Left ventricle myocardium superior (tissue), 1 donor: Measurements from ENCODE around the gene WNK2. TPM values are rescaled to one million over a fixed set of nuclear protein-coding genes. Genes with fewer than 3 reads are reported as not detected.
"Not testable (repeated sequence)": the region's sequence is repeated elsewhere in the genome, so short reads cannot be mapped to it uniquely, and the experiment has no call there.

Experiments used
- ATAC-seq: fragments of 200-7000 bp; cut with Tn5 transposase; one replicate; pipeline ENCODE4 v1.9.1; 2020; ENCODE audit warnings: mild to moderate bottlenecking, moderate library complexity
- DNase-seq: peaks from one replicate; pipeline ENCODE4 v3.0.0-alpha.2; 2020
- intact Hi-C: fragments of 100-400 bp; cut with micrococcal nuclease; formaldehyde crosslinking; loops from one replicate; pipeline ENCODE4 v1.11.0; 2022
- total RNA-seq: library from RNA; stranded (reverse); fragmentation: NEBNext Ultra II Directional; extraction: Animal tissue kit (Norgen Biotek cat#: 25700); gene quantifications from one replicate; pipeline ENCODE4 v1.2.1, GENCODE V29; 2021
- donor health status: DM: no; HTN: yes; CAD: no; lungs with severe emphysema.

WNK2 gene
- total RNA-seq, 1 donor from 2014 or later = 250 TPM

- no peak for ATAC-seq
Measured at GRCh38 chr9:93329629-93330280, 145.8 kb downstream of the WNK2 start.

GRCh38 chr9:93332317-93332716 is 148.4 kb downstream of the WNK2 start:
- ATAC-seq (no peak), DNase-seq (no peak)
- intact Hi-C loops = no loop called here

More at GRCh38 chr9:93329629-93330280, 145.8 kb downstream of the WNK2 start:
- no peak for DNase-seq
- intact Hi-C loops = no loop called here

- intact Hi-C loops = no loop called here
- no peak for ATAC-seq
- DNase-seq = no peak
Measured at GRCh38 chr9:93336720-93337119, 152.8 kb downstream of the WNK2 start.

- DNase-seq, ATAC-seq, intact Hi-C loops: not testable (repeated sequence)
Measured at GRCh38 chr9:93338196-93338595, 154.3 kb downstream of the WNK2 start.

GRCh38 chr9:93340091-93340490 is 156.2 kb downstream of the WNK2 start:
- ATAC-seq (no peak), DNase-seq (no peak)
- intact Hi-C loops = no loop called here

GRCh38 chr9:93341820-93342219 is 157.9 kb downstream of the WNK2 start:
- ATAC-seq, DNase-seq, intact Hi-C loops: not testable (repeated sequence)

DNA sequence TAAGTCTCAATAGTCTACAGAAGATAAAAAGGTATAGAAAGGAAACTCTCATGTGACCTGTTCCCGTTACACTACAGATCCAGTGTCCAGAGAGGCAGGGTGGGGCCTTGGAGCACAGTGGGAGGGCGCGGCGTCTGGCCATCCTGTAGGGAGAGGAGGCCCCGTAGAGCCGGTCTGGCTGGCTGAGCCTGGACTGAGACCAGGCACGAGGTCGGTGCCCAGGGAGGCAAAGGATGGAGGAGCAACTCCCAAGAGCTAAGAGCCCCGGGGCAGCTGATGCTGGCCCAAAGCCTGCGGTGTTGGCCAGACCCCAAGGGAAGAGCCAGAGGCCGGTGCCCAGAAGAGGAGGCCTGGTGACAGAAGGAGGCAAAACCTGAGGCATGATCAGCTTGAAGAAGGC is 158.5 kb downstream of the WNK2 start:
- peak; percentile 31 for DNase-seq
- intact Hi-C loops = not testable (repeated sequence)
- ATAC-seq = peak; percentile 47

DNA sequence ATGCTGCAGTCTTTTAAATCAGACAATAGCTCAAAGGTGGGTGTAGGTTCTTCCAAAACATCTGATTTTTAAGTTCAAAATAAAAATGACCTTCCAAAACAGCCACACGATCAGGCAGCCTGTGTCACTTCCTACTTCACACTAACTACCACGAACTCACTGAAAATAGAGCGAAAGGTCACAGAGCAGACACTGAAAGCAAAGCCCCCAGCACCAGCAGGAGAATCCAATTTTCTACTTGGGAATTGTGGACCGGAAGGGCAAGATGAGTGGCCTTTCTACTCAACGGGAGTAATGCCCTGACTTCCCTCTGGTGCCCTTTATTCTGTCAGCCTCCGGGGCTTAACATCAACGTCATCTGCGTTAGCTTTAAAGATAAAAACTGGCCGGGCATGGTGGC is 159.7 kb downstream of the WNK2 start:
- ATAC-seq (no peak), DNase-seq (no peak)
- intact Hi-C loops = no loop called here

DNA sequence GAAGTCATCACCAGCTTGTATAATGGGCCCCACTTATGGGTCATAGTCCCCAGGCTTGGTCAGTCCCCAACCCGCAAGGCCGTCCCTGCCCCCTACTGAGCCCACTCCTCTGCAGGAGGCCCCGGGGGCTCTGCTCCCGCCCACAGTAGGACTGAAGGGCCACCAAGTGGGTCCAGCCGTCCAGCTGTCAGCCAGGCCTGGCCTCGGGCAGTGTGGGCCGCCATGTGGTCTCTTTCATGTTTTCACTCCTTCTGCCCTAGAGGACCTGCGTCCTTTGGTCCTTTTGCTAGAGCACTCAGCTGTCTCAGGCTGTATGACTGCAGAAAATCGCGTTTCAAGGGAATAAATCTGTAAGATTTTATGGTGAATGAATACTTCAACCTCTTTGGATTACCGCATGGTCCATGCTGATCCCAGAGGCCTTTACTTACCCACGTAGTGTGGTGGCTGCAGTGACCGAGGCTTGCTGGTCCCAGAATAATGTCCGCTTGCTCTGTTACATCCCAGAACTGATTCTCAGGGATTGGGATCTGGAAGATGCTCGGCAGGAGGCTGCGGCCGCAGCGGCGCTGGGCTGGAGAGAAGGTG is 161.8 kb downstream of the WNK2 start:
- intact Hi-C loops = no loop called here
- ATAC-seq (peak; percentile 33), DNase-seq (no peak)

DNA sequence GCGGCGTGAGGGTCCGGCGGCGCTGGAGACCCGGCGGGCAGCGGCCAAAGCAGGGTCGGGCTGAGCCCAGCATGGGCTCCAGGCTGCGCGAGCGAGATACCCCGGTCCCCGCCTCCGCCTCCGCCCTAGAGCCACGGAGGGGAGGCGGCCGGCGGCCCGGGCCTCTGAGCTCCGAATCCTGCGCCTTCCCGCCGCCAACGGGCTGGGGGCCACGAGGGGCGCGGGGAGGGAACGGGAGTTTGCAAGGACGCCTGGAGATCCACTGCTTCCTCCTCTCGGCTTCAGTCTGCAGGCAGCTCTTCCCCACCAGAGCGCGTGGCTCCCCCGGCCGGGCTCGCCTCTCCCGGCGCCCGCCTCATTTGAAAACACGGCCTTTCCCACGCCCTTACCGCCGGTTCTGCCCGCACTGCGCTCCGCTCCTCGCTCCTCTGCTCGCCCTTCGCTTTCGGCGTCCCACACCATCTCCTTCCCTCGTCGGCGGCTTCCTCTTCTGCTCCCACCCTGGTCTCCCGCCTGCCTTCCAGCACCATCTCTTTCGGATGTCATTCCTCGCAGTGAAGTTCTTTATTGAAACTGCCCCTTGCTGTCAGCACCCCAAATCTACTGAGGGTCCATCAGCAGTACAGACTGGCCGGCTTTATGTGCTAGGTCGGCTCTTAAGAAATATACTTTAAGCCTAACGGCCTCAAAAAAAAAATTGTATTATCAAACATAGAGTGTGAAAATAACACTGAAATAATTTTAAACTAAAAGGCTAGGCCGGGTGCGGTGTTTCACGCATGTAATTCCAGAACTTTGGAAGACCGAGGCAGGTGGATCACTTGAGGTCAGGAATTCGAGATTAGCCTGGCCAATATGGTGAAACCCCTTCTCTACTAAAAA is 162.5 kb downstream of the WNK2 start:
- DNase-seq (peak; percentile 42), ATAC-seq (peak; percentile 85)
- intact Hi-C loops = no loop called here

DNA sequence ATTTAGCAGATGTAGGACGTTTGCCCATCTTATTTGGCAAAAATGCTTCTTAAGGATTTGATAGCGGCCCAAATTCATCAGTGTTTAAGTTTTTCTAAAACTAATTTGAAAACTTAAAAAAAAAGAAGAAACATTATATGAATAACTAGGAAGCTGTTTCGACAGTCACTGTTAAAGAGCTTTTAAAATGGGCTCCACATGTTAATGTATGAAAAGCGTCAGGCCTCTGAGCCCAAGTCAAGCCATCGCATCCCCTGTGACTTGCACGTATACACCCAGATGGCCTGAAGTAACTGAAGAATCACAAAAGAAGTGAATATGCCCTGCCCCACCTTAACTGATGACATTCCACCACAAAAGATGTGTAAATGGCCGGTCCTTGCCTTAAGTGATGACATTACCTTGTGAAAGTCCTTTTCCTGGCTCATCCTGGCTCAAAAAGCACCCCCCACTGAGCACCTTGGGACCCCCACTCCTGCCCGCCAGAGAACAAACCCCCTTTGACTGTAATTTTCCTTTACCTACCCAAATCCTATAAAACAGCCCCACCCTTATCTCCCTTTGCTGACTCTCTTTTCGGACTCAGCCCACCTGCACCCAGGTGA is 163.5 kb downstream of the WNK2 start:
- intact Hi-C loops, DNase-seq, ATAC-seq: not testable (repeated sequence)

DNA sequence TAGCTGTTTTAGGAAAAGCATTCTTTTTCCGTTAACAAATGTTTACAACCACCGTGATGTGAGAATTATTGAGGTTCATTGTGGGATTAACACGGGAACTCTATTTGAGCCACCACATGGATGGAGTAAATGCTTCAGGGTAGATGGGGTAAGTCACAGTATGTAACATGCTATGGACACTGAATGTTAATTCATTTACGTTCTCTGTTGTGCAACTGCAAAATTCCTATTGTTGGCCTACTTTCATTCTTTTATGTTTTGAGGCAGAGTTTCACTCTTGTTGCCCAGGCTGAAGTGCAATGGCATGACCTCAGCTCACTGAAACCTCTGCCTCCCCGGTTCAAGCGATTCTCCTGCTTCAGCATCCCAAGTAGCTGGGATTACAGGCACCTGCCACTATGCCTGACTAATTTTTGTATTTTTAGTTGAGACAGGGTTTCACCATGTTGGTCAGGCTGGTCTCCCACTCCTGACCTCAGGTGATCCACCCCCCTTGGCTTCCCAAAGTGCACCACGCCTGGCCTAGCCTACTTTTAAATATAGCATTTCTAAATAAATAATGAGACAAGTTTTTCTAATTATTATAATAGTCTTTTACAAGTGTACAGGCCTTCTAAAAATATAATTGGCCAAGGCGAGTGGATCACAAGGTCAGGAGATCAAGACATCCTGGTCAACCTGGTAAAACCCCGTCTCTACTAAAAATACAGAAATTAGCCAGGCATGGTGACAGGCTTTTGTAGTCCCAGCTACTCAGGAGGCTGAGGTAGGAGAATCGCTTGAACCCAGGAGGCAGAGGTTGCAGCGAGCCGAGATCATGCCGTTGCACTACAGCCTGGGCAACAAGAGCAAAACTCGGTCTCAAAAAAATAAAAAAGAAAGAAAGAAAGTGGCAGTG is 169.7 kb downstream of the WNK2 start:
- intact Hi-C loops, DNase-seq, ATAC-seq: not testable (repeated sequence)

DNA sequence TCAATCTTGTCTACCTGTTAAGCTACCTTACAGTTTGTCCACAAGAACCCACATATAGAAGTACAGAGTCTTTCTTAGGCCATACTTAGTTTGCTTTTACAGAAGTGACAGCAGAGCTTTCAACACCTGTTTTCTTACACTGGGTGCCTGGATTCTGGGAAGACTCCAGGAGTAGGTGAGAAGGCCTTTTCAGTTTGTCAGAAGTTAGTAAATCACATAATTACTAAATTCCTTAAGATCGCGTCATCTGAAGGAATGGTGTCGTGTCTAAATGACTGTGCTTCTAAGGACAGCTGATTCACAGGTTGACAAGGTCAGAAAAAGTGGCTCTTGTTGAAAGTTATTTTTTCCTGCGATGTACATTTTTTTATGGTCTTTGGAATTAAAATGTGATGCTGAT is 170.5 kb downstream of the WNK2 start:
- DNase-seq (no peak), ATAC-seq (no peak)
- intact Hi-C loops = no loop called here

DNA sequence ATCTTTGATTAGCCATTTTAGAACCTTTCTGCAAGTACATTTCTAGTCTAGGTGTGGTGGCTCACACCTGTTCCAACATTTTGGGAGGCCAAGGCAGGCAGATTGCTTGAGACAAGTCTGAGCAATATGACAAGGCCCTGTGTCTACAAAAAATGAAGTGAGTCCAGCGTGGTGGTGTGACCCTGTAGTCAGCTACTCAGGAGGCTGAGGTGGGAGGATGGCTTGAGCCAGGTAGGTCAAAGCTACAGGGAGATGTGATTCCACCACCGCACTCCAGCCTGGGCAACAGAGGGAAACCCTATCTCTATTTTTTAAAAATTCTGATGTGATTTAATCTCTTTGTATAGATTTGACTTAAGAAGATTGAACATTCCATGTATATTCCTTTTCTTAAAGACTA is 171.9 kb downstream of the WNK2 start:
- intact Hi-C loops = no loop called here
- DNase-seq = no peak
- no peak for ATAC-seq

- intact Hi-C loops = no loop called here
- ATAC-seq (no peak), DNase-seq (no peak)
Measured at GRCh38 chr9:93357649-93358048, 173.7 kb downstream of the WNK2 start.

GRCh38 chr9:93359907-93360306 is 176.0 kb downstream of the WNK2 start:
- ATAC-seq, intact Hi-C loops, DNase-seq: not testable (repeated sequence)

GRCh38 chr9:93361995-93362394 is 178.1 kb downstream of the WNK2 start:
- intact Hi-C loops = no loop called here
- ATAC-seq = no peak
- no peak for DNase-seq

DNA sequence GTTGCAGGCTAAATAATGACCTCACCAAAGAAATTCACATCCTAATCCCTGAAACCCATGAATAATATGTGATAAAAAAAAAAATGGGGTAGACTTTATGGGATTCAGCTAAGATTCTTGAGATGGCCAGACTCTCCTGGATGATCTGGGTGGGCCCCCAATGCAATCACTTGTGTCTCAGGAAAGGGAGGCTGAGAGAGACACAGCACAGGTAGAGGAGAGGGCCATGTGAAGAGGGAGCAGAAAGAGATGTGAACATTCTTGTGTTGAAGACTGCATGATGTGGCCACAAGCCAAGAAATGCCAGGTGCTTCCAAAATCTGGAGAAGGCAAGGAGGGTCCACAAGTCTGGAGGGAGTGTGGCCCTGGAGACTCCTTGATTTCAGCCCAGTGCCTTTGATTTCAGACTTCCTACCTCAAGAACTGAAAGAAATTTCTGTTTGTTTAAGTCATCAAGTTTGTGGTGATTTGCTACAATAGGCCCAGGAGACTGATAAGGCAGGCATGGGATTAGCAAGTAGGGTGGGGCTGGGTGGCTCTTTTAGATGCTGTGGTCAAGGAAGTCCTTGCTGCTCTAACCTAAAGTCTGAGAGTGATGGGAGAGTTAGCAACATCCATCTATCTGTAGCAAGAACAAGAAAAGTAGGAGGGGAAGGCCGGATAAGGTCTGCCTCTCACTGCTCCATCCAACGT is 180.9 kb downstream of the WNK2 start:
- no peak for DNase-seq

More for the DNA sequence above, 180.9 kb downstream of the WNK2 start:
- intact Hi-C loops = no loop called here
- no peak for ATAC-seq
